Keratinocyte (primary cell): ENCODE measurements around the gene LUZP1. TPM values are rescaled to one million over a fixed set of nuclear protein-coding genes. Genes with fewer than 3 reads are reported as not detected.

ENCODE experiments used
- DNase-seq: peaks from one replicate; pipeline ENCODE4 v3.0.0-alpha.2; 2011; ENCODE audit warnings: low read depth, missing footprints, low spot score
- FAIRE-seq: peaks from 2 replicates; lab custom pipeline; 2011; peaks lifted over from hg19 to GRCh38; lab: Jason Lieb, UNC
- H2AFZ ChIP-seq: 2 replicates; pipeline ENCODE4 v1.6.0; 2012; ENCODE audit warnings: low read length, control low read depth, inconsistent platforms; ENCODE audit not compliant: control insufficient read depth
- H3K27ac ChIP-seq: 2 replicates; pipeline ENCODE4 v1.5.1; 2011; ENCODE audit warnings: low read length; ENCODE audit not compliant: control insufficient read depth, insufficient read depth
- H3K27me3 ChIP-seq: 3 replicates; pipeline ENCODE4 v1.6.0; 2011; ENCODE audit warnings: low read length; ENCODE audit not compliant: control insufficient read depth, insufficient read depth; ENCODE audit errors: extremely low read depth
- H3K36me3 ChIP-seq, 2 experiments: 2 replicates in 1 of 2; 3 replicates in 1 of 2; pipeline ENCODE4 v1.5.1; 2011; ENCODE audit warnings: low read length in 2 of 2, mild to moderate bottlenecking in 1 of 2; ENCODE audit not compliant: control insufficient read depth in 2 of 2, insufficient read depth in 2 of 2; ENCODE audit errors: extremely low read depth in 1 of 2
- H3K4me1 ChIP-seq: 3 replicates; pipeline ENCODE4 v1.5.1; 2011; ENCODE audit warnings: low read length; ENCODE audit not compliant: control insufficient read depth, insufficient read depth; ENCODE audit errors: extremely low read depth
- H3K4me2 ChIP-seq: 3 replicates; pipeline ENCODE4 v1.6.0; 2011; ENCODE audit warnings: low read depth, low read length; ENCODE audit not compliant: control insufficient read depth, insufficient read depth; ENCODE audit errors: extremely low read depth
- H3K4me3 ChIP-seq, 3 experiments: fragments of 200-600 bp in 1 of 3; sonication (generic) in 1 of 3; 2 replicates in 2 of 3; 3 replicates in 1 of 3; pipeline ENCODE4 v1.5.1; 2011 to 2016; ENCODE audit warnings: low read length in 3 of 3, mild to moderate bottlenecking in 3 of 3, control low read depth in 2 of 3, inconsistent platforms in 1 of 3, low read depth in 1 of 3, mixed read lengths in 1 of 3, mixed run types in 1 of 3, moderate library complexity in 1 of 3; ENCODE audit not compliant: control insufficient read depth in 2 of 3, insufficient read depth in 2 of 3; ENCODE audit errors: extremely low read depth in 1 of 3
- H3K79me2 ChIP-seq: 2 replicates; pipeline ENCODE4 v1.6.0; 2012; ENCODE audit warnings: low read length; ENCODE audit not compliant: control insufficient read depth, insufficient read depth
- H3K9ac ChIP-seq: 3 replicates; pipeline ENCODE4 v1.6.0; 2011; ENCODE audit warnings: low read length; ENCODE audit not compliant: control insufficient read depth, insufficient read depth; ENCODE audit errors: extremely low read depth
- H3K9me1 ChIP-seq: 3 replicates; pipeline ENCODE4 v1.6.0; 2011; ENCODE audit warnings: low read length; ENCODE audit not compliant: control insufficient read depth, insufficient read depth; ENCODE audit errors: extremely low read depth
- H3K9me3 ChIP-seq: 2 replicates; pipeline ENCODE4 v1.5.1; 2012; ENCODE audit warnings: low read depth, low read length; ENCODE audit not compliant: control insufficient read depth
- H4K20me1 ChIP-seq: 3 replicates; pipeline ENCODE4 v1.6.0; 2011; ENCODE audit warnings: low read length; ENCODE audit not compliant: control insufficient read depth, insufficient read depth; ENCODE audit errors: extremely low read depth
- CTCF ChIP-seq, 3 experiments: IDR thresholded peaks in 1 of 3; conservative IDR thresholded peaks in 1 of 3; optimal IDR thresholded peaks in 1 of 3; 2 replicates in 2 of 3; 3 replicates in 1 of 3; pipeline versions ENCODE3 to v1.5.1; 2011; ENCODE audit warnings: low read length in 3 of 3, mild to moderate bottlenecking in 3 of 3, moderate library complexity in 2 of 3, control low read depth in 1 of 3, inconsistent platforms in 1 of 3; ENCODE audit not compliant: insufficient read depth in 2 of 3; ENCODE audit errors: extremely low read depth in 1 of 3
- EZH2 ChIP-seq: IDR thresholded peaks from one replicate; pipeline ENCODE4 v1.6.1; 2012; ENCODE audit warnings: inconsistent platforms, mild to moderate bottlenecking, low read length, moderate library complexity
- dilution Hi-C: fragments of 300-500 bp; cut with MboI; formaldehyde crosslinking; loops from one replicate; pipeline ENCODE4 v1.7.0; 2020; ENCODE audit warnings: low sequenced_read_pairs; ENCODE audit not compliant: extremely low pct_ligation_motif_present
- polyA plus RNA-seq, 5 experiments: library from polyadenylated mRNA; depleted of rRNA in 3 of 5; stranded (reverse) in 3 of 5; stranded (forward) in 1 of 5; unstranded in 1 of 5; fragments of >200 nt; gene quantifications; 1 replicate in 1 of 5; 2 replicates in 3 of 5; 3 replicates in 1 of 5; pipeline versions ENCODE4 v1.2.1 to v1.2.3, GENCODE V29; 2011 to 2012; ENCODE audit warnings: missing spikeins in 2 of 5, low read depth in 1 of 5, low replicate concordance in 1 of 5

Gene LUZP1
- polyA plus RNA-seq, 1 donor (not counting 4 experiments of a cell fraction or from before 2014, with no cell fraction given): 52.5 TPM

- Histone ChIP-seq H3K9ac (no peak overlapping the region), H3K27ac (no peak overlapping the region), H3K4me3 (no peak overlapping the region), H3K36me3 (peaks cover 0 to 2% of the 10 kb centered on the region in 2 experiments), H3K9me1 (no peaks in the 10 kb centered on the region), H2AFZ (no peak overlapping the region), H4K20me1 (peaks cover 29% of the 10 kb centered on the region), H3K4me2 (no peak overlapping the region), H3K9me3 (no peaks in the 10 kb centered on the region), H3K4me1 (peaks cover 7% of the 10 kb centered on the region), H3K27me3 (no peaks in the 10 kb centered on the region), H3K79me2 (peaks cover 97% of the 10 kb centered on the region)
- dilution Hi-C loops: no loop called here
- TF ChIP-seq EZH2 (no peak), CTCF (optimal IDR thresholded peaks at IDR 0.05 in 1 of 3, IDR thresholded peaks at IDR 0.05 in 1 of 3, conservative IDR thresholded peaks at IDR 0.05 in 1 of 3; ENCODE audit: extremely low read depth in 1 of 3, insufficient read depth in 2 of 3, low read length in 3 of 3) (no peak)
- no peak for FAIRE-seq
- no peak for DNase-seq
Measured at GRCh38 chr1:23156940-23157339, 11.7 kb downstream of the LUZP1 start.

GRCh38 chr1:23152966-23153684 lies 15.5 kb downstream of the LUZP1 start:
- H3K9me1 ChIP-seq: peaks cover 2% of the 10 kb centered on the region
- H3K79me2 ChIP-seq: peaks cover 98% of the 10 kb centered on the region
- peaks cover 0 to 2% of the 10 kb centered on the region in 2 experiments for H3K36me3 ChIP-seq
- peaks cover 20% of the 10 kb centered on the region for H3K4me1 ChIP-seq
- H3K4me2 ChIP-seq: no peak overlapping the region
- dilution Hi-C loops: no loop called here
- H3K4me3 ChIP-seq: no peak overlapping the region
- H4K20me1 ChIP-seq: peaks cover 25% of the 10 kb centered on the region
- DNase-seq (no peak), FAIRE-seq (no peak)
- no peaks in the 10 kb centered on the region for H3K9me3 ChIP-seq
- no peak overlapping the region for H2AFZ ChIP-seq
- no peaks in the 10 kb centered on the region for H3K27me3 ChIP-seq
- H3K27ac ChIP-seq: no peak overlapping the region
- TF ChIP-seq EZH2 (no peak), CTCF (optimal IDR thresholded peaks at IDR 0.05 in 1 of 3, IDR thresholded peaks at IDR 0.05 in 1 of 3, conservative IDR thresholded peaks at IDR 0.05 in 1 of 3; ENCODE audit: extremely low read depth in 1 of 3, insufficient read depth in 2 of 3, low read length in 3 of 3) (no peak)
- H3K9ac ChIP-seq: no peak overlapping the region
